HG03064 (cell line): Measurements from ENCODE around the gene INTS3.
"Not testable (repeated sequence)": the region's sequence is repeated elsewhere in the genome, so short reads cannot be mapped to it uniquely, and the experiment has no call there.

Source experiments
- ATAC-seq: cut with Tn5 transposase; IDR thresholded peaks from one replicate; pipeline ENCODE4 v1.9.1; 2021; ENCODE audit warnings: low read depth; ENCODE audit not compliant: unreplicated experiment

The INTS3 gene

GRCh38 chr1:153750026-153750995, 22.5 kb downstream of the INTS3 start:
- no peak for ATAC-seq

DNA sequence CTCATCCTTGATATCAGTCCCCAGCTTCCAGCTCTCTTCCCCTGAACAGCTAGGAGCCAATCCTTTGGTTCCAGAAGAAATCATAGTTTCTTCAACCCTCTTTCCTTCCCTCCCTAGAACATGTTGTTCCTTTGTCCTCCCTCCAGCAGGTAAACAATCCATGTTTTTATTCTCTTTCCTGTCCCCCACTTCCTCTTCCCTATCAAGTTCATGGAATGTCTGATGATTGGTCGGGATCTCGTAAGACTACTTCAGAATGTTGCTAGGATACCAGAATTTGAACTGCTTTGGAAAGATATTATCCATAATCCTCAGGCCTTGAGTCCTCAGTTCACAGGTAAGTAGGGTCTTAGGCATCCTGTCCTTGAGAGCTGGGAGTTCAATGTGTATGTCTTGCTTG, 24.2 kb downstream of the INTS3 start:
- ATAC-seq: no peak

DNA sequence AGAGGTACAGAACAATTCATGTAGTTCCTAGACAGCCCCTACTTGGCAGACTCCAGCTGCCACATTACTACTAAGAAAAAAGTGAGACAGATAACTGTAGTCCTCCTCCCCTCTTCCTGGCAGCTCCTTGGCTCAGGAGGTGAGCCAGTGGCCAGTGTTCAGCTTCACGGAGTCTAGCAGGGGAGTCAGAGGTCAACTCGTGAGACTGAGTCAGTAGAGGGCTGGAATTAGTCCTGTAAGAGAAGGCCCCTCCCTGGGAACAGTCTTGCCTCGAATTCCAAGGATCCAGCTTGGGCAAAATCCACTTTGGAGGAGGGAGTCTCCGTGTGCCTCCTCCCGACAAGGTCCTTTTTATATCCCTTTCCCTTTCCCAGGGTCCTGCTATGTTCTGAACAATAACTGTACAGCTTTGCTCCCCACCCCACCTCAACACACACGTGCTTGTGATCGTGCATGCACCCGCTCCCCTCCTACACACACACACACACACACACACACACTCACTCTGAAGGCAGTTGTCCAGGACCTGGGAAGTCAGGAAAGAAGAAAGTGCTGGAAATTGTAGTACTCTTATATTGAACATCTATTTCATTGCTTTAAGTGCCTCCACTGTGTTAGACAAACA, 24.8 kb downstream of the INTS3 start:
- no peak for ATAC-seq

DNA sequence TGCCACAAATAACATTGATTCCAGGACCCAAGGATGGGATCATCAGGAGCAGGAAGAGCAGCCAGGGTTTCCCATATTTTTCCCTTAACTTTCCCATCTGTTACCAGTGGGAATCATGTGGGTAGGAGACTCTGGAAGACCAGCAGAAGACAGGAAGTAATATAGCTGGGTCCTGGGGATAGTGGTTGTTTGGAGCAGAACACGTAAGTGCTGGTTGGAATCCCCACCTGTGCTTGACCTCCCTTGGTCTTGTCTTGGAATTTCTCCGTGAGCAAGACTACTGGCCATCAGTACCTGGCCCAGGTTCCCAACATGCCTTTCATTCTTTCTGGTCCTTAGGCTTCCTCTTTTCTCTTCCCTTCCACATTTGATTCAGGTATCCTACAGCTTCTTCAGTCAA, 26.4 kb downstream of the INTS3 start:
- no peak for ATAC-seq

DNA sequence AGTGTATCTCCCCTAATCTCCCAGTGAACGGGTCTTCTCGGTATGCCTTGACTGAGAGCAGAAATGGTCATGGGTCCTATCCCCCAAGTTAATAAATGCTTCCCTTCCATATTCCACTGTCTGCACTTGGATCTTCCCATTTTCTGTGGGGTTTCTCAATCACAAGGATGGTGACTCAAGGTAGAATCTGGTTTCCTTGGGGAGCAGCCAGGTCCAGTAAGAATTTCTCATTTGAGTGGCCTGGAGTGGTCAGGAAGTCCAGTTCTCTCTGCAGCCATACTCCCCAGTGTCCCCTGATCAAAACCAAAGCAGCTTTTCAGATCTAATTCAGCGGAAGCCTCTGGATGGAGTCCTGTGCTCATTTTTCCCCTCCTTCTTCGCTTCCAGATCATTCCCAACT, 32.6 kb downstream of the INTS3 start:
- ATAC-seq: no peak

- ATAC-seq: no peak
These were observed 35.7 kb downstream of the INTS3 start for GRCh38 chr1:153763365-153764225.

GRCh38 chr1:153764310-153764709, 36.5 kb downstream of the INTS3 start:
- no peak for ATAC-seq

DNA sequence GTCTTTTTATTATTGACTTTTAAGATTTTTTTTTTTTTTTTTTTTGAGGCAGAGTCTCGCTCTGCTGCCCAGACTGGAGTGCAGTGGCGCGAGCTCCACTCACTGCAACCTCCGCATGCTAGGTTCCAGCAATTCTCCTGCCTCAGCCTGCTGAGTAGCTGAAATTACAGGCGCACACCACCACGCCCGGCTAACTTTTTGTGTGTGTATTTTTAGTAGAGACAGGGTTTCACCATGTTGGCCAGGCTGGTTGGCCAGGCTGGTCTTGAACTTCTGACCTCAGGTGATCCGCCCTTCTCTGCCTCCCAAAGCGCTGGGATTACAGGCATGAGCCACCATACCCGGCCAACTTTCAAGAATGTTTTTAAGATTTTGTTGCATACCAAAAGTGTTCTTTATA, 38.8 kb downstream of the INTS3 start:
- not testable (repeated sequence) for ATAC-seq

DNA sequence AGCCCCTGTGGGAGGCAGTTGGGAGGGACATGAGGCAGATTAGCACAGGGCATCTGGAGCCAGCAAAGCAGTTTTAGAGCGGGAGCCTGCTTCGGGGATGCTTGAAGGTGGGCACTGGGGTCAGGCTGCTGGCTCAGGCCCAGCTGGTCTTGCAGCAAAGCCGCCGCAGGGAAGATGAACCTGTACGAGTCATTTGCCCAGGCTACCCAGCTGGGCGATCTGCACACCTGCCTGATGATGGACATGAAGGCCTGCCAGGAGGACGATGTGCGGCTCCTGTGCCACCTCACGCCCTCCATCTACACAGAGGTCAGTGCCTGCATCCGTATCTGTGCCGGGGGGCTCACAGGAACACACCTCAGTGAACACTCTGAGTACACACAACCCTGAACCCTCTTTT, 39.7 kb downstream of the INTS3 start:
- ATAC-seq: no peak

- no peak for ATAC-seq
These were observed 40.7 kb downstream of the INTS3 start for GRCh38 chr1:153768316-153769181.

GRCh38 chr1:153769221-153769620, 41.4 kb downstream of the INTS3 start:
- no peak for ATAC-seq

GRCh38 chr1:153770797-153771196, 42.9 kb downstream of the INTS3 start:
- no peak for ATAC-seq

DNA sequence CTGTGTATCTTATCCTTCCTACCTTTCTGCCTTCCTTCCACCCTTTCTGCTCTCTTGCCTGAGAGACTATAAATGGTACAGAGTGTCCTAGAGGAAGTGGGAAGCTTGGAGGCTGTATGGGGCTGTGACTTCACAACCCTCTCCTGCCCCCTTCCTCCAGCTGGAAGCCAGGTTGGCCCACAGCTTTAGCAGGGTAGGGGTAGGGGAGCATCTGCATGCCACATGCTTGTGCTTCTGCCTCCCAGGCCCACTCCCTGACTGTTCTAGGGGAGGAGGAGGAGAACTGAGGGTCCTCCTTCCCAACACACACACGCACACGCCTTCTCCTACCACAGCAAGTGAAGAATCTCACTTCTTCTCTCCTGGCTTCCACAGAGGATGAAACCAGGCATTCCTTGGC, 43.4 kb downstream of the INTS3 start:
- no peak for ATAC-seq

GRCh38 chr1:153771841-153772593, 44.2 kb downstream of the INTS3 start:
- ATAC-seq: no peak

DNA sequence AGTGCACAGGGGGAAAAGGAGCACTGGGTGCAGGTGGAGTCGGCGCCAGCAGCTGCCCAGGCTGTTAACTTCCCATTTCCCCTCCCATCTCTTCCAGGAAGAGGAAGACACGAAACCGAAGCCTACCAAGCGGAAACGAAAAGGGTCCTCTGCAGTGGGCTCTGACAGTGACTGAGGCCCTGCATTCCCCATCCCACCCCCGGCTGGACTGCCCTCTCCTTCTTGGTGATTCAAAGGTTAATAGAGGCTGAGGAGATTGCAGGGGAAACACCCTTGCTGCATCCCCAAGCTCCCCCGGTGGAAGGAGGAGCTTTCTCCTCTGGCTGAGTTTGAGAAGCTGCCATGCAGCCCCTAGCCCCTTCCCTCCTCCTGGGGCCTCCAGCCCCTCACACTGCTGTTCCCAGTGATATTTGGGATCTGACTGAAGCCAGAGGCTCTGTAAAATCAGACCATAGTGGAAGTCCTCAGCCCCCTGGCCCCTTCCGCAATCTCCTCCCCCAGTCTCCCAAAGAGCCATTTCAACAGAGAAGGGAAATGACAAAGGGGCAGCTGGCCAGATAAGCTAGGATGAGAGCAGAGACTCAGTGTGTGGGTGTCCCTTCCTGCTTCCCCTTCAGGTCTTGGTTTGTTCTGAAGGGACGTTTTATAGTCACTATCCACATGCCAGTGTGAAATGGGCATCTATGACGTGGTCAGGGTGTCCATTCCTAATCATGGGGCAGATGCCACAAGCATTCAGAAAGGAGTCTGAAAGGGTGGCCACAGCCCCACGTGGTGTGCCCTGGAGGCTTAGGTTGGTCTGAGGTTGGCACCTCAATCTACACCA, 45.5 kb downstream of the INTS3 start:
- no peak for ATAC-seq

DNA sequence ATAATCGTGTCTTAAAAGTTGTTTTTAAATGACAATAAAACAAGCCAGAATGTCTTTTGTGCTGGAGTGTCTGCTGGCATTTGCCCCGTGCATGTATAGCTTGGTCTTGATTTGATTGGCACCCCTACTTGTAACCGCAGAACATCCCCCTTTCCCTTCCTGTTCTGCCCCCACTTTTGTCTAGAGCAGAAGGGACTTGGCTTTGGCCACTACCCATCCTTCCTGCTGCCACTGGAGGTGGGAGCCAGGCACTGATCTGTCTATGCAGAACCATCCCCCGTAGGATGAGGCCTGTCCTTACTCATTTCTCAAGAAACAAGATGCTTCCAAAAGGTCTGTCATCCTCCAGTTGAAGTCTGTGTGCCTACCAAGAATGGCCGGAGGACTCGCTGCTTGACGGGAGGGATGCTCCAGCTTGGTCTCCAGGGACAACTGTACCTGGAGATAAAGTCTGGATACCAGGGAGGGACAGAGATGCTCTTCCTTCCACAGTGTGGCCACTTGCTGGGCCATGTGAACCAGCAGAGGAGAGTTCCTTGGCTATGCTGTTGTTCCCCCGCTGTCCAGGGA, 46.3 kb downstream of the INTS3 start:
- ATAC-seq: no peak

- ATAC-seq: peak; percentile 18
These were observed 47.1 kb downstream of the INTS3 start, which contains the start of gene SLC27A3 for GRCh38 chr1:153774780-153775457. Gene SLC27A3, plus strand, starts transcription at chr1:153775407. Its CDS starts 91 bp downstream, at chr1:153775498.
